HG03159 (cell line): ENCODE results near the gene TMEM35A.
"Not testable (repeated sequence)": the region's sequence is repeated elsewhere in the genome, so short reads cannot be mapped to it uniquely, and the experiment has no call there.

Experiments
- ATAC-seq: cut with Tn5 transposase; IDR thresholded peaks from one replicate; pipeline ENCODE4 v1.9.1; 2021; ENCODE audit warnings: mild to moderate bottlenecking, moderate library complexity; ENCODE audit not compliant: unreplicated experiment

Gene TMEM35A, protein sequence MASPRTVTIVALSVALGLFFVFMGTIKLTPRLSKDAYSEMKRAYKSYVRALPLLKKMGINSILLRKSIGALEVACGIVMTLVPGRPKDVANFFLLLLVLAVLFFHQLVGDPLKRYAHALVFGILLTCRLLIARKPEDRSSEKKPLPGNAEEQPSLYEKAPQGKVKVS

DNA sequence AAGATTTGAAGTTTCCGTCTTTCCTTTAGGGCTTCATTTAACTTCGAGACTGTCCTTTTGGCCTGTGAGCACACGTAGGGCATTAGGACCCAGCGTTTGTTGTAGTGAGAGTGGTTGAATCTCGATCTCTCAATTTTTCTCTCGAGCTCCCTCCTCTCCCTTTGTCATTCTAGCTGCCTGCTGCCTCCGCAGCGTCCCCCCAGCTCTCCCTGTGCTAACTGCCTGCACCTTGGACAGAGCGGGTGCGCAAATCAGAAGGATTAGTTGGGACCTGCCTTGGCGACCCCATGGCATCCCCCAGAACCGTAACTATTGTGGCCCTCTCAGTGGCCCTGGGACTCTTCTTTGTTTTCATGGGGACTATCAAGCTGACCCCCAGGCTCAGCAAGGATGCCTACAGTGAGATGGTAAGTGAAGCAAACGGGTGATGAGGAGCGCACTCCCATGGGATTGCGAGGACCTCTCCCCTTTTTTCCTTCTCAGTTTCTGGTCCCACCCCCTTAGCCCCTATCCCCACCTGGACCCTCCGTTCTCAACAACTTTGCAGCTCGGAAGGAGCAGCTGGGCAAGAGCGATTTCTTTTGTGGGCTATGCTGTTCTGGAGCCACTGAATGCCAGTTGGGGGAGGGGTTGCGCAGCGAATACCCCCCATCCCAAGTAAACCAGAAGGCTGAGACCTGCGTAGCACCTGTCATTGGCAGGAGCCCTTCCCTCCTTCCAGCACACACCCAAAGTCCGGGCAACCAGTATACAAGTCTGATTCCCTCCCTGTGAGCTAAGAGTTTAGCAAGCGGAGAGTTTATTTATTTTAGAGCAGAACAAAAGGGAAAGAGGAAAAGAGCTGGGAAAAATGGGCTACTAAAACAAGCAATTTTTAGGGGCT, at the start of gene TMEM35A:
Gene TMEM35A (plus strand): TSS at position 164 of the 883 bp plus-strand sequence. CDS start 124 bp downstream, at position 288.
- no peak for ATAC-seq

DNA sequence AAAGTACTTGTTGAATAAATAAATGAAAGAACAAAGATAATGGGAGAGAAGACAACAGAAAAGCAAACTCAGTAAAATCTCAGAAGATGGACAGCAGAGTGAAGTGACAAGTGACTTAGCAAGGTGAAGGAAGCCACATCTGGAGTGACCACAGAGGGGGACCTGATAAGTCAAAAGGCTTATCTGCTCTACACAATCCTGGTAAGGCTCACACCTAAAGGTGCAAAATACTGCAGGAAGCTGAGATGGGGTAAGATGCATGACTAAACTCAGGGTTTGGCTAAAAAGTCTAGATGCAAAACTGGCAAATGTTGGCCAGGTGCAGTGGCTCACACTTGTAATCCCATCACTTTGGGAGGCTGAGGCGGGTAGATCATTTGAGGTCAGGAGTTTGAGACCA, 49.0 kb upstream of the TMEM35A start:
- no peak for ATAC-seq

DNA sequence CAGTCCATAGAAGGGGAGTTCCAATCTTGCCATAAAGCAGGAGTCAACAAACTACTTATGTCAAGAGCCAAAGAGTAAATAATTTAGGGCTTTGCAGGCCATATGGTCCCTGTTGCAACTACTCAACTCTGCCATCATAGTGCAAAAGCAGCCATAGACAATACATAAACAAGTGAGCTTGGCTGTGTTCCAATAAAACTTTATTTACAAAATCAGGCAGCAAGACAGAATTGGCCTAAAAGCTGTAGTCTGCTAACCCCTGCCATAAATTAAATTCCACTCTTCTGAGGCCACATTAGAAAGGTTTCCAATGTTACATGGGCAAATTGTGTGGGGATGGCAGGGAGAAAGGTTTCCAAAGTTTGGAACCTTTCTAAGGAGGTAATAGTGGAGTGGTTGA, 41.4 kb upstream of the TMEM35A start:
- no peak for ATAC-seq

DNA sequence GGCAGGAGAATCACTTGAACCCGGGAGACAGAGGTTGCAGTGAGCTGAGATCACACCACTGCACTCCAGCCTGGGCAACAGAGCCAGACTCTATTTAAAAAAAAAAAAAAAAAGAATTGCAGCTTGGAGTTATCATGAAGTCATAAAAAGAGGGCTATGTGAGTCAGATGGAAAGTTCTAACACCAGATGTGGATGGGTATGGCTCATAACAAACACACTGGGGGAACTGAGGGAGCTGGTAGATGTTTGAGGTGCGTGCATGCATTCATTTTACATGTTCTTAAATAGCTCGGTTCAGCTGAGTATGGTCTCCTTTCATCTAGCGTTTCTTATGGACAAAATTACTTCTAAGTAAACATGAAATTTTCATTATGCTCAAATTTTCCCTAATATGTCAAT, 38.5 kb upstream of the TMEM35A start:
- no peak for ATAC-seq

DNA sequence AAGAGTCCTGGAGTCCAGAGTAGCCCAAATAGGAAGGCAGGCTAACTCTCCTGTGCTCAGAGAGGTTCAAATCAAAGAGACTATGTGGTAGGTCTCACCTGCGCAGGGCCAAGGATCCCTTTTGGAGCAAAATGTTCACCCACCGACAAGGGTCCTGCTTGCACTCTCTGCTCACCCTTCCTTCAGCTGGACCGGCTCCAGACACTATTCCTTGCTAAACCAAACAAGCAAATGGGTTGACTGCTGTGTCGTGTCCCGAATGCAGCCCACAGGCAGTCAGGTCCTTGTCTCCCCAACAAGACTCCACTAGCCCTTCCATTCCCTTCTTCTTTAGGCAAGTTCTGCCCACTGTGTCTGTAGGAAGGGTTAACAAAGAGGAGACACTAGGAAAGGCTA, 27.5 kb upstream of the TMEM35A start:
- ATAC-seq, result no peak

DNA sequence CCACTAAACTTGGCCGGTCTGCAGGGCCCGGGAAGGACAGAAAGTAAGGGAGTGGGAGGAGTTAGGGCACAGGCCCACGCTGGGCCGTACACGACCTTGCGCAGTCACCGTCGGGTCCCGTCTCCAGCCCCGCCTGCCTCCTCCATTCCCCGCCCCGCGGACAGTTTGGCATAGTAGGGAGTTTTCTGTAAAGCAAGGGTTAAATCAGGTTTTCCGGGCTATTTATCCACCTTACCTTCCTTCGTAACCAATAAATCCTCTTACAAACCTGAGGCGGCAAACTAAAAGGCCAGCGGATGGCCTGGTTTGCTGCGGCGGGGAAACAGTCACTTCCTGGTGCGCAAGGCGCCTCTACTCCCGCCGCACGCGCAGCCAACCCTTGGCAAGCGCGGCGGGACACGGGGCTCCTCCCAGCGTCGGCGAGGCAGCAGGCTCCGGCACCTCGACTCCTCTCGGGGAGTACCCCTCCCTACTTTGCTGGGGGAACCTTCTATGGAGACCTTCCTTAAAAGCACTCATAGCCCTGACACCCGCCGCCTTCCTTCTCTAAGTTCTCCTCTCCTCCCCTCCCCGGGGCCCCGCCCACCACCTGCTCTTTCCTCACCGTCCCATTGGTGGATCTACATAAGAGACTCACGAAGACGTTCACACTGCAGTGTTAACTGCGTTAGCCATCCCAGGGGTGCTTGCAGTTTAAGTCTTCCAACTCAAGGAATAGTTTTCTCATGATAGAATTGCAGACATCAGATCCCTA, 27.0 kb upstream of the TMEM35A start, which contains the start of gene TRMT2B:
Gene TRMT2B (minus strand): TSS at position 563 of the 754 bp plus-strand sequence. CDS start 9,822 bp downstream, outside the sequence.
- ATAC-seq, result peak; percentile 91

DNA sequence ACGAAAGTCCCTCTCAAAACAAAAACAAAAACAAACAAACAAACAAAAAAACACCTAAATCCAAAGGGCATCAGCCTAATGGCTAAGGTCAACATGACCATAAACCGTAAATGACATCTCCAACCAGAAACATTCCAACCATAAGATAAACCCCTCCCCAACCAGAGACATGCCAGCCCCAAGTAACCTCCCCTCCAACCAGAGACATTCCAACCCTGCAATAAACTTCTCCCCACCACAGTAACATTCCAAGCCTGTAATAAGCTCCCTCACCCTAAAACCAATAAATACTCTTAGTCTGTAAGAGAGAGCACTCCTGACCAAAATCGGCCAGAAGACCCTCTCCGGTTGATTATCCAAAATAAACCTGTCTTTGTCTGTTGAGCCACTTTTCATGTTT, 22.1 kb upstream of the TMEM35A start:
- ATAC-seq, result not testable (repeated sequence)

DNA sequence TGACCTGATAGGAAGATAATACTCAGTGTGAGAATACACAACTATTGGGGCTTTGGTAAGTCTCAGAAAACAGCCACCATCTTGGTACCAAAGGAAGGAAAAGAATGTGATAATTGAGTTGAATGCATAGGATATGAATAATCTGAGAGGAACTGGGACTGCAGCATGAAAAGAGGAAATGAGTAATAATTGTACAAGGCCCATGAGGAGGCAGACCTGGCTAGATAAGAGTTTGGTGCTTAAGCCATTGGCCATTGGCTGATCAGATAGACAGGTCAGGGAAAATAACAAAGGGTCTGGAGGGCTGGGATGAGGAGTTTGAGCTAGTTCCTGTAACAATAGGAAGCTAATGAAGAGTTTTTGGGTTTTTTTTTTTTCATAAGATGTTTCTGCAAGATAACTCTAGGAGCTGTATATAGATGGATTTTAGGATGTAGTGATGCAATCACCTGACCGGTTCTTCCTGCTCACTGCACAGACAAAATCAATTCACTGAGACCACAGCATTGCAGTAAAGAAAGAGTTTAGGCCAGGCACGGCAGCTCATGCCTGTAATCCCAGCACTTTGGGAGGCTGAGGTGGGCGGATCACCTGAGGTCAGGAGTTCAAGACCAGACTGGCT, 21.5 kb upstream of the TMEM35A start:
- peak; percentile 94 for ATAC-seq

DNA sequence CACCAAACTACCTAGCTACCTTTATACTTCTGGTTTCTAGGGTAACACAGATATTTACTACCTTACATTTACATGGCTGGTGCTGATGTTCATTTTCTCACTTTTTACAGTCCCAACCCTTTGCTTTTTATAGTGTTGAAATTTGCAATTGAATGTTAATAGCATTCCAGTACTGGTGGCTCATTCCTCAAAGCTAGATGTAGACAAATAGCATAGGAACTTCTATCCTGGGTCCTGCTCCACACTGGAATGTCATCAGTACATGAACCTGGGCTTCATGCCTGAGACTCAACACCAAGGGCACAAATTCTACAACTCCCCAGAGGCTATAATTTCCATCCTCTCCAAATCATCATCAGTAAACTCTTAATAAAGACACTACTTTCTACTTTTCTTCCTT, 16.5 kb upstream of the TMEM35A start:
- ATAC-seq, result no peak

DNA sequence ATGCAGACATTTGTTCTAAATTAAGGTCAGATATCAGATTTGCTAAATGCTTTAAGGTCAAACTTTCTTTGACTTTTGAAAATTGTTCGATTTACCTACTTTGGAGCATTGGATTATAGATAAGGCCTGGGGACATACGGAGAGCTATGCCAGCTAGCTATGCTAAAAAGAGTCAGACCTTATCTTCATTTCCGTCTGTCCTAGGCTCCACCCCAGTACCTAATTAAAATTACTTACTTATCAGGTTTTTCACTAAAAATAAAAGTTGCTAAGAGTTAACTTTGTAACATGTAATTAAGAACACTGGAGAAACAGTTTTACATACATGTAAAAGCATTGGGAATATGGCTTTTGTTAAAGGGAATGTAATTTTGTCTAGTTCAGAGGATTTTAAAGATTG, 7.1 kb upstream of the TMEM35A start:
- ATAC-seq, result no peak

DNA sequence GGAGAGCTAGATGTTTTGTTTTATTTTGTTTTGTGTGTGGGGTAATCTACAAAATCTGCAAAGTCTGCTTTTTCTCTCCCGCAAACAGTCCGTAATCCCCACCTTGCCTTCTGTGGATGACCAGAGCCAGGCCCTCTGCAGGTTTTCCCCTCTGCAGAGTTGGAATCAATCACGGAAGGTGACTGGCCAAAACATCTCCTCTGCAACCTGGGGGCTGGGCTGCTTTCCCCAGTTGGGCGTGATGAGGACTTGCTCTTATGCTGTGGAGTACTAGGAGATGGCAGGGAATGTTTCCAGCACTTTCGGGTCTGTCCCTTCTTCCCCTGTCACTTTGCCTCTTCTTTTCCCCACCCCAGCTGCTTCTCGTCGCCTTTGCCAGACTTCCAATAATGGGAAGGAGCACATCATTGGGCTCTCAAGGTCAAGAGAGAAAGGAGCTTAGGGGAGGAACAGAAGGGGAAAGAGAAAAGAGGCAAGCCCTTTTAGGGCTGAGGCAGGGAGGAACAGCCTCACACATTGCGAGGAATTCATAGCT, 1.1 kb downstream of the TMEM35A start:
- no peak for ATAC-seq

DNA sequence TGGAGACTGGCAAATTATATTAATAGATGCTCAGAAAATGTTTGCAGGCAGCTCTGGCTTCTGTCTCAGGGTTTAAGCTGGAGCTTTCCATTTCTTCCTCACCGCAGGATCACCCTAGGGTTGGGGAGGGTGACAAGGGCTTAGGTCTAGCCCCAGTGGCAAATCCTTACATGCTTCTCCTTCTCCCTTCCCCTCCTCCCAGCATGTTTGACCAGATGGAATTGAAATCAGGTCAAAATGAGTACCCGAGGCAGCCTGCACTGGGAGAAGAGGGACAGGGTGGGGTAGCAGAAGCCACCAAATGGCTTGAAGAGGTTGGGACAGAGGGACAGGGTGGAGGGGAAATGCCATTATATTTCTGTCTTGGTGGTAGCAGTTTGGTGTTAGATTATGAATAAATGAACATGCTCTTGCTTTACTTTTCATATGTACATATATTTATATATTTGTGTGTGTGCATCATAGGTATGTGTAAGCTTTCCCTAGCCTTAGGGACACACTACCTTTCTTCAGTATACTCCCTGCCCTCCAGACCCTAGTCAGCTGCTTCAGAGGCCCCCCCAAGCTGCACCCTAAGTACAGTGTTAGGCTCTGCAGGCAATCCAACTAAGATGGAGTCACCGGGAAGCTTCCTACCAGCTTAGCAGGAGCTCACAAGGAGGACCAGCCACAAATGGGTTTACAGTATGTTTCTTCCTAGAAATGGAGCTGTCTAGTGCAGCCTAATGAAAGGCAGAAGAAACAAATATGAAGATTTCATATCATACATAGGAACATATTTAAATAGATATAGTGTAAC, 1.8 kb downstream of the TMEM35A start:
- no peak for ATAC-seq

DNA sequence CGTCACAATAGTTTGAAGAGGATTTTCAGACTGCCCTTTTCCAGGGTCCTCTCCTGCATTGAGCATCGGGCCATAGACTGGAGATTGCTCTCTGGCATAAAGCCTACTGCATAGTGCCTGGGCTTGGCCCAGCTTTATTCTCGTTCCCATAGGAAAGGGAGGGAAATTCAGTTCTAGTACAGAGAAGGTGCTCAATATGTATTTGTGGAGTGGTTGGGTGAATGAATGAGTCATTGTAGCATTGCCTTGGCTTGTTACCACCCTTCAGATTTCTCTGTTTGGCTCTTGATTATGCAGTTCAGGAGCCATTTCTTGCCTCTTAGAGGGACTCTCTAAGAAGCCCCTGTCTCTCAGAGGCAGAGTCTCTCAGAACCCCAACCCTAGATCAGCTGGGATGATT, 2.6 kb downstream of the TMEM35A start:
- ATAC-seq, result no peak

DNA sequence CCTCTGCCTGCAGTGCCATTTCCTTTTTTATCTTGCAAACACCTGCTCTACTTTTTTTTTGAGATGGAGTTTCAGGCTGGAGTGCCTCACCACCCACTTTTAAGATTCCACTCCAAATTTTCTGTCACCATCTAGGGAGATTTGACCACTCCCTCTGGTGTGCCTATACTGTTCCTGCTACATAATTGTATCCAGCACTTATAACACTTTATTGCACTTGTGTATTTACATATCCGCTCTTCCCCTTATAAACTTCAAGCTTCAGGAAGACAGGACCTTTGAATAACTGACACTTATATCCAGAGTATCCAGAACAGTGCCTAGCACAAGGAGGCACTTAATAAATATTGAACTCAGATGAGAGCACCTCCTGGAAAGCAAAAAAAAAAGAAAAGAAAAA, 13.1 kb downstream of the TMEM35A start:
- no peak for ATAC-seq

DNA sequence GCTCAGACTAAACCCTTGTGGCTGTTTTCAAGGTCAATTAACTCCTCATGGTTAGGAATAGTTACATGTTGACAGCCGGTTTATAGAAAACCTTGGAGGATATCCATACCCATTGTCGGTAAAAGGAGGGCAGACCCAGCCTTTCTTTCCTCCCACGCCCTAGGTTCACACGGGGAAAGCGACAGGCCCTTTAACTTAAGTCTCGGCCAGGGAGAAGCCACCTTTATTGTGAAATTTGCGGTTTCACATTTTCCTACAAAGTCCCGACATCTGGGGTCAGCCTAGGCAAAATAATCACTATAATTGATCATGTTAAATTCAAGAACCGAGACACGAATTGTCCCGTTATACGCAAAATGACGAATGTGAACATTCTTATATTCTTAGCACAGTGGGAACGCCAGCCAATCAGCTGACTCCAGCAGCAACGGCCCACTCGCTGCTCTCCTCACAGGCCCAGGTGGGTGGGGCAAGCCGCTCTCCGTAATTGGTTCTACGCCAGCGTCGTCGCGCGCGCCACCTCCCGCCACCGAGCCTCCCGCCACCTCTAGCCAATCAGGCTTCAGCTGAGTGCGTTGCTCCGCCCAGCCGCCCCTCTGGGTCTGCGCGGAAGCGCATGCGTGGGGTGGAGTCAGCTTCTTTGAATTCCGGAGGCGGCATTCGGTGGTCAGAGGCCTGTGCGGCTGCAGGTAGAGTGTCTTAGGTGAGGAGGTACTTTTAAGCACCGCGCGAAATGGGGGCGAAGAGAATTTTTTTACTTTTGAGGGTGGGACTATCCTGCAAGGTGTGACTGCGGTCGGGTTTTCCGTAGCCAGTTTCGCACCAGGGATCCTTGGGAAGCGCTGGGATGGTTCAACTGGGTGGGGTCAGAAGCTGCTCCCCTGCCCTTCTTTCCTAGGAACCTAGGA, 19.1 kb downstream of the TMEM35A start, which contains the start of gene CENPI:
Gene CENPI (plus strand): TSS at position 659 of the 908 bp plus-strand sequence. CDS start 2,867 bp downstream, outside the sequence.
- peak; percentile 99 for ATAC-seq

DNA sequence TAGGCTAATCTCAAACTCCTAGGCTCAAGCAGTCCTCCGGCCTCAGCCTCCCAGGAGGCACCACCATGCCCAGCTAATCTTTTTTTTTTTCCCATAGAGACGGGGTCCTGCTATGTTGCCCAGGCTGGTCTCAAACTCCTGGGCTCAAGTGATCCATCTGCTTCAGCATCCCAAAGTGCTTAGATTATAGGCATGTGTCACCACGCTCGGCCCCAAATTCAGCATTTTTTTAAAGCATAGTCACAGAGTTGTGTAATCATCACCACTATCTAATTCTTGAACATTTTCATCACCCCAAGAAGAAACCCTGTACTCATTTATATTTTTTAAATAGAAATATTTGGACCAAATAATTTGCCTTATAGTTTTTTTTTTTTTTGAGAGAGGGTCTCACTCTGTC, 29.6 kb downstream of the TMEM35A start:
- ATAC-seq, result no peak

DNA sequence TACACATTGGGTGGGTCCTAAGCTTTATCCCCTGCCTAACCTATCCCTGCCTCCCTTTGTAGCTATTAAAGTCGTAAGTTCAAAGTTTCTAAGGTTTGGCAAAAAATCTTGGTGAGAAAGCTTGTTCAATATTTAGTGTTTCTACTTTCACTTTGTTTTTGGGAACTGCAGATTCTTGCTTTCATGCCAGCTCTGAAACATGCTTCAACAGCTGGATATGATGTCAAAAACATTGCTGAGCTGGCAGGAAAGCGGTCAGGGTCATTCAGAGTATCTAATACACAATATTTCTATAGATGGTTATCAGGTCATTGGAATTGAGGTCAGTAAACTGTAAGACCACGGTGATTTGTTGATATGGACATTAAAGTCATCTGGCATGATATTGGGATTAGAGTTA, 39.0 kb downstream of the TMEM35A start:
- no peak for ATAC-seq

DNA sequence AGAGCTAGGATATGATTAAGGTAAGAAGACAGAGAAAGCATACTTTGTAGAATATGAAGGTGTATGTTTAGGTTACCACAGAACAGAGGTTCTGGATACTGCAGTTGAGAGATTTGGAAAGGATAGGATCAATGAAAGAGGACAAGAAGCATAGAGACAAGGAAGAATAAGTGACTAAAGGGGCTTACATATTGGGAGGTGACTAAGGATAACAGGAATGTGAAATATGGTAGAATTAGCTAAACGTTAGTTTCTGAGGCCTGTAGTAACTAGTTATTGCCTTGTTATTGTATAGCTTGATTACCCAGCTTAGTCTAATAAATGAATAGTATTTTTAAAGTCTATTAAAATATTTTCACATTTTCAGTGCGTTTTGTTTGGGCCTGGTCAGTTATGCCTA, 57.6 kb downstream of the TMEM35A start:
- ATAC-seq, result no peak
